GM21723 (cell line): Measurements from ENCODE around the gene APOBEC3H.

Experiments
- ATAC-seq: cut with Tn5 transposase; IDR thresholded peaks from one replicate; pipeline ENCODE4 v1.9.1; 2021; ENCODE audit warnings: mild to moderate bottlenecking, moderate library complexity; ENCODE audit not compliant: unreplicated experiment

APOBEC3H gene

DNA sequence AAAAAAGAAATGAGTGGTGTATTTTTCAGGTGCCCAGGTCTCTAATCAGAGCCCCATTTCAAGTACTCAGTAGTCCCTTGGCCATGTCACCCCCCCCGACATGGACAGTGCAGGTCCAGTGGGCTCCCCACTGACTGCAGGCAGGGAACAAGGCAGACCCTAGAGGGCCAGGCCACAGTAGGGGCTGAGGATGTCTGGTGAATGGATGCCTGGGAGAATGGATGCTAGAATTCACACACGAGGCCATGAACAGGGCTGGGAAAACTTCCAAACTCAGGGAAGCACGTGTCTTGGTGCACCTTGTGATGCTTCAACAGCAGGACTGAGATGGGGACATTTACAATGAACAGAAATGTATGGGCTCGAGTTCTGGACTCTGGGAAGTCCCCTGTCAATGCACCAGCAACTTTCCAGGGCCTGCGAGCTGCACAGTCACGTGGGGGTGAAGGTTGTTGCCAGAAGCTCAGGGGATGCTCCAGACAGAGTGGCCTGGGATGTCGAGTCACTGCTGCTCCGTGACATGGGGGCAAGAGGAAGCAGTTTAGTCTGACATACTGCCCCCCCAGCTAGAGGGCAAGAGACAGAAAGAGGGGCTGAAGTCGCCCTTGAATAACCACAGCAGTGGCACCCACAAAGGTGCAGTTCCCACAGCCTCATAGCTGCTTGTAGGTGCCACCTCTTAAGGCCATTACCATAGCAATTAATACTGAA lies 16.8 kb upstream of the APOBEC3H start:
- ATAC-seq, result no peak

GRCh38 chr22:39081016-39081415 lies 16.0 kb upstream of the APOBEC3H start:
- ATAC-seq, result no peak

DNA sequence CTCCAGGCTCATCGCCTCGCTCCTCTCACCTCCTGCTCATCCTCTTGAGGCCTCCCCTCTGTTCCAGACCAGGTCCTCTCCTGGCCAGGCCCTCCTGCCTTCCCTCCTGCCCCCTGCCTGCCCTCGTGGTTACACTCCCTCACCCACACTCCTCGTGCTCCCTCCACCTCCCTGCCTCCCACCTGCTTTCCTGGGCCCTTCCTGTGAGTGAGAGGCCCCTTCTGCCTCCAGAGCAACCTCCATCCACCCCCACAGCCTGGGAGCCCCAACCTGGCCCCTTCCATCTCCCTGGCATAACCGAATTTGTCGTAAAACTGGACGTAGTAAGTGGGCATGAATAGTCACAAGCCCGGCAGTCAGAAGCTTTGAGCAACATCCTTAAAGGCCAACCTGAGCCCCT lies 15.4 kb upstream of the APOBEC3H start:
- ATAC-seq, result no peak

DNA sequence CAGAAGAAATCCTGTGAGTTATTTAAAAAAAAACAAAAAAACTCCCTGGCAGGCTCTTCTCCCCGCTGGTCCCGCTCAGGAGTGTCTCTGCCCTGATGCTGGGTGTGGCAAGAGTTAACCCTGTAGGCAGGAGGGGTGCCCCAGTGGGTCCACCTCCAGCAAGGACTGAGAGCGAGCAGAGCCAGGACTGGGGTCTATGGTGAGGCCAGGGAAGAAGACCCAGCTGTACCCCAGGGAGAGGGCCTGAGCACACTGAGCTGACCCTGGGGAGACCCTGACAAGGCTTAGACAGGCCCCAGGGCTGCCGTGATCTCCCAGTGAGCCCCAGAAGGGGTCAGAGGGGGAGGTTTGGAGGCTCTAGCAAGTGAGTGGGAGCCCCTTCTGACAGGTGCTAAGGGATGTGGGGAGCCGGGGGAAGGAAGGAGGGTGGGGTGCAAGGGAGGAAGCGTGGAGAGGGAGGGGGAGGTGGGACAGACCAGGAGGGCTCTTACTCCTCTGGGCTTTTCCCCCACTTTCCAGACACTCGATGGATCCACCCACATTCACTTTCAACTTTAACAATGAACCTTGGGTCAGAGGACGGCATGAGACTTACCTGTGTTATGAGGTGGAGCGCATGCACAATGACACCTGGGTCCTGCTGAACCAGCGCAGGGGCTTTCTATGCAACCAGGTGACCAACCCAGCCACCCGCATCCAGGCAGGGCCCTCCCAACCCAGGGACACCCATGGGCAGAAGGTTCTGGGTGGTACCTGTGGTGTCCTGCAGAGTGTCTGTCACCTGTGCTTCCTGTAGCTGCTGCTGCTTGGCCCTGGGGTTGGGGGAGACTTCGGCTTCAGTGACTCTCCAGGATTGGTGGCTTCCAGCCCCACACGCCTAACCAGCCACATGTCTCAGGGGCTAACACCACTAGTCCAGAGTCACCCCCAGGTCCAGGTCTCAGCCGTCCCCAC lies 13.6 kb upstream of the APOBEC3H start:
- no peak for ATAC-seq

- ATAC-seq, result no peak
These were observed 12.4 kb upstream of the APOBEC3H start for GRCh38 chr22:39084666-39085065.

GRCh38 chr22:39087098-39087497 lies 9.9 kb upstream of the APOBEC3H start:
- no peak for ATAC-seq

- no peak for ATAC-seq
These were observed 9.0 kb upstream of the APOBEC3H start for GRCh38 chr22:39087881-39088684.

GRCh38 chr22:39088685-39089032 lies 8.4 kb upstream of the APOBEC3H start:
- ATAC-seq, result no peak

GRCh38 chr22:39089928-39090327 lies 7.1 kb upstream of the APOBEC3H start:
- ATAC-seq, result no peak

DNA sequence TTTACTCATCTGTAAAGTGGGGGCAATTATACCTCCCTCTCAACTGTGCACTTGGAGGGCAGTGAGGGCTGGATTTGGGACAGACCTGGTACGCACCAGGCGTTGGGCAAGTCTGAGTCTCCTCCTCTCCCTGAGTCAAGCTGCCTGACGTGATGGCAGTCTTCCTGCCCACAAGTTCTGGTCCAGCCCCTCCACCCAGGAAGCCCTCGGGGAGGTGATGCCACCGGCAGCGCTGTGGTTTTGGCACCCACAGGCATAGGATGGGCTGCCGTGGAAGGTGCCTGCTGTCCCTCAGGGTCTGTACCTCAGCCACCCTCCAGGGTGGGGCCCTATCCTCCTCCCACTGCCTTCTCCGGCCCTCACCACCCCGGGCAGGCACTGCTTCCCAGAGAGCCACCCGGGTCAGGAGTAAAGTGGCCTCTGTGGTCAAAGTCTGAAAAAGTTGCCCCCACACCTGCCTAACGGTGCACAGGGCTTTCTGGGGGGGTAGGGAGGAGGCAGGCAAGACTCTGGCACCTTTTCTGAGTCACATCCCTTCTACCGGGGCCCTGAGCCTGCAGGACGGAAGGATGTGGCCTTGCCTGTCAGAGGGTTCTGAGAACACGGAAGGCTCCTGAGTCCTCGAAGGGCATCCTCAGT lies 6.5 kb upstream of the APOBEC3H start:
- ATAC-seq, result no peak

GRCh38 chr22:39091126-39092081 lies 5.6 kb upstream of the APOBEC3H start:
- ATAC-seq, result no peak

DNA sequence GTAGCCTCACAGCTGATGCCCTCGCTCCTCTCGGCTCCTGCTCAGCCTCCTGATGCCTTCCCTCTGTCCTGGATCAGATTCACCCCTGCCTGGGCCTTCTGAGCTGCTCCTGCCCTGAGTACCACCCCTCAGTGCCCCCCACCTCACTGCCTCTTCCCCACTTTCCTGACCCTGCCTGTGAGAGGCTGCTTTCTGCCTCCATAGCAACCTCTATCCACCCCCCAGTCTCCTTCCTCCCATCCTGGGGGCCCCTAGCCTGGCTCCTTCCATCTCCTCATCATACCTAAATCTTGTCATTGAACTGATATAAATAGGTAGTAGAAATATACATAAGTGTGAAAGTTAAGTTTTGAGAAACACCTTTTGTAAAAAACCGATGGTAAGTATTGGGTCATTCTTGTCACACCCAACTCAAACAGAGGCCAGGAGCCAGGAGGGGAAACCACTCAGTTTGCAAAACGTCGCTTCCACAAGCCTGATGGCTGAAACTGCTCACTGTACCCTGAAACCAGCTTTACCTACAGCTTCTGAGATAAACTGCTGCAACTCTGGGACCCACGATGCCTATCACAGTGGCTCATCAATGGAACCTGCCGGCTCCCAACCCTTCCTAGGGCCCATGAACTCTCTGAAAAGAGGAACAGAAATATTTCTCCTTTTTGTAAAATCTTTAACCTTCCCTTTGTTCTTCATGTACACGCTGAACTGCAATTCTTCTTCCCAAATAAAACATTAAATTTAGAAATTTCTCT lies 4.8 kb upstream of the APOBEC3H start:
- no peak for ATAC-seq

DNA sequence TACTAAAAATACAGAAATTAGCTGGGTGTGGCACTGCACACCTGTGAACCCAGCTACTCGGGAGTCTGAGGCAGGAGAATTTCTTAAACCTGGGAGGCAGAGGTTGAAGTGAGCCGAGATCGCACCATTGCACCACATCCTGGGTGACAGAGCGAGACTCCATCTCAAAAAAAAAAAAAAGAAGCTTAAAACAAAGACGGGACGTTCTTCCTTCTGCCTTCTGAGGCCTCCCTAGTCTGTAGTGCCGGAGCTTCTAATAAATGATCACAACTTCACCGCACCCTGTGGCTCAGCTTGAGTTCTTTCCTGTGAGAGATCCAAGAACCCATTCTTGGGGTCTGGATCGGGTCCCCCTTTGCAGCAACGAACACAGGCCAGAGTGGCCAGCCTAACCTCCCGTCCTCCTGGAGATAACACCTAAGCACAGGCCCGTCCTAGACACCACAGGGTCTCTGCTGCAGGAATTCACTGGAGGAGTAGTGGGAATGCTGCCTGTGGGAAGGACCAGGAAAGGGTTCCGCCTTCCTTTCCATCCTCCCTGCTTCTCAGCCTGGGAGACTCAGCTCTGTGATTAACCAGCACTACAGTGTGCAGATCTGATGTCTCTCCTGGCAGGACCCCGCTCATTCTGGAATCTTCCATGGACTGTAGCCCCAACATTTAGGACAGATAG lies 2.2 kb upstream of the APOBEC3H start:
- no peak for ATAC-seq

DNA sequence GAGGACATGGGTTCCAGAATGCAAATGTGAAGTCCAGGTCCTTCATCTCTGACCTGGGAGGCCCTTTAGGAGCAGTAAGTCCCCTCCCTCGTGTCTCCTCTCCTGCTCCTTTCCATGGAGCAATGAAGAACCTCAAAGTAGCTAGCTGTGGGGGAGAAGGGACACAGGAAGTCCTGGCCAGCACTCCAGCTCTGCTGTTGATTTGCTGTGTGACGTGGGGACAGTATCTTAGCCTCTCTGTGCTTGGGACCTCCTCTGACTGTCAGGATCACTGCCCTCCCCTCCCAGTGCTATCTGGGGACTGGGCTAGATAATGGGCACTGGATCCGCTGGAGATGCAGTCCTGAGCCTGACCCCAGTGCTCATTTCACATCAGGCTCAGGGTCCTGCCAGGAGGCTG lies 1.1 kb upstream of the APOBEC3H start:
- no peak for ATAC-seq

- ATAC-seq, result no peak
These were observed 982 bp downstream of the APOBEC3H start for GRCh38 chr22:39098026-39098425.

GRCh38 chr22:39098576-39098975 lies 1.5 kb downstream of the APOBEC3H start:
- no peak for ATAC-seq

DNA sequence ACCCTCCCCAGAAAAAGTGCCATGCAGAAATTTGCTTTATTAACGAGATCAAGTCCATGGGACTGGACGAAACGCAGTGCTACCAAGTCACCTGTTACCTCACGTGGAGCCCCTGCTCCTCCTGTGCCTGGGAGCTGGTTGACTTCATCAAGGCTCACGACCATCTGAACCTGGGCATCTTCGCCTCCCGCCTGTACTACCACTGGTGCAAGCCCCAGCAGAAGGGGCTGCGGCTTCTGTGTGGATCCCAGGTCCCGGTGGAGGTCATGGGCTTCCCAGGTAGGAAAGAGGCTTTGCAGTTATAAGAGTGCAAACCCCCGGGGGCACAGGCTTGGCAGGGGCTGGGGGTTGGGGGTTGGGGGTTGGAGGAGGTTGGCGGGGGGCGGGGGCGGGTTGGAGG lies 4.2 kb downstream of the APOBEC3H start:
- no peak for ATAC-seq

DNA sequence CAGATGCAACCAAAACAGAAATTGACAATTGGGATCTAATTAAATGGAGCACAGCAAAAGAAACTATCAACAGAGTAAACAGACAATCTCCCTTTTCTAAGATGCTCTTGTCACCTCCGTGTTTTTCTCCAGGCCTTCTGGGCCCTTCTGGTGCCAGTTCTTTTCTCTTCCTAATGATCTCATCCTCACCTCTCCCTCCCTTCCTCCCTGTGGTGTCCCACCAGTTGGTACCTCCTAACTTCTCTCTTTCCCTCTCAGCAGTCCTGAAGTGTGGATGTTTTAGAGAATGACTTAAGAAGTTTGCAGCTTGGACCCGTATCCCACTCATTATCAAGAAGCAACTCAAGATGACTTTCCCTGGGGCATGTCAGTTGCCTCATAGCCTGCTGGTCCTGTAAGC lies 6.4 kb downstream of the APOBEC3H start:
- ATAC-seq, result no peak

GRCh38 chr22:39106326-39106725 lies 9.3 kb downstream of the APOBEC3H start:
- ATAC-seq, result no peak
